Neutrophil (primary cell): ENCODE data around the gene POMGNT1.

ENCODE experiments used
- H3K27ac ChIP-seq: fragments of 200-600 bp; sonication (generic); 2 replicates; pipeline ENCODE4 v1.5.1; 2016; ENCODE audit warnings: mild to moderate bottlenecking, moderate library complexity
- H3K27me3 ChIP-seq: fragments of 200-600 bp; sonication (generic); 2 replicates; pipeline ENCODE4 v1.6.0; 2016; ENCODE audit warnings: mild to moderate bottlenecking
- H3K36me3 ChIP-seq: fragments of 200-600 bp; sonication (generic); 2 replicates; pipeline ENCODE4 v1.5.1; 2017
- H3K4me1 ChIP-seq, 2 experiments: fragments of 200-600 bp in 1 of 2; sonication (generic) in 1 of 2; 1 replicate in 1 of 2; 2 replicates in 1 of 2; pipeline versions ENCODE4 v1.5.1 to v1.6.1; 2013 to 2016; ENCODE audit warnings: low read depth in 1 of 2, low read length in 1 of 2, mild to moderate bottlenecking in 1 of 2, moderate library complexity in 1 of 2; ENCODE audit not compliant: control insufficient read depth in 1 of 2, insufficient read depth in 1 of 2
- H3K4me3 ChIP-seq, 2 experiments: fragments of 200-600 bp in 1 of 2; sonication (generic) in 1 of 2; 1 replicate in 1 of 2; 2 replicates in 1 of 2; pipeline ENCODE4 v1.5.1; 2013 to 2016; ENCODE audit warnings: low read depth in 1 of 2, low read length in 1 of 2, mild to moderate bottlenecking in 1 of 2, moderate library complexity in 1 of 2
- H3K9me3 ChIP-seq: fragments of 200-600 bp; sonication (generic); 2 replicates; pipeline ENCODE4 v1.5.1; 2016
- TF ChIP-seq, protein P1 (sequence below): fragments of 200-600 bp; sonication (generic); IDR thresholded peaks from 2 replicates; pipeline ENCODE4 v1.5.1; 2016; ENCODE audit warnings: antibody characterized with exemption

The POMGNT1 gene

DNA sequence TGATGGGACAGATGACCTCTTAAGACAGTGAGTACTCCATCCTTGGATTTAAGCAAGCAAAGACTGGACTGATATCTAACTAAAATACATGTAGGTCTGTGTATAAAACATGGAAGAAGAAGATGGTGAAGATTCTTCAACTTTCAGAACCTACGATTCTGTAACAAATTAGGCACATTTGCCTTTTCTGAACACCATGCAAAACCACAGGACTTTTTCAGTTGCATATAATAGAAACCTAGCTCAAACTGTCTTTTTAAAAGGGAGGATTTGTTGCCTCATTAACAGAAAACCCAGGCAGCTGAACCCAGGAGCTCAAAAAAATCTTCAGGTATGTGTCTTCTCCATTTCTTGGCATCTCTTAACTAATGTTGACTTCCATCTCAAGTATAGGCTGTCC lies 38.0 kb downstream of the POMGNT1 start:
- Histone ChIP-seq H3K36me3 (no peaks in the 10 kb centered on the region), H3K4me1 (no peaks in the 10 kb centered on the region), H3K27me3 (peaks cover 22% of the 10 kb centered on the region), H3K27ac (no peak overlapping the region), H3K4me3 (no peak overlapping the region), H3K9me3 (no peaks in the 10 kb centered on the region)
- TF ChIP-seq, protein P1, sequence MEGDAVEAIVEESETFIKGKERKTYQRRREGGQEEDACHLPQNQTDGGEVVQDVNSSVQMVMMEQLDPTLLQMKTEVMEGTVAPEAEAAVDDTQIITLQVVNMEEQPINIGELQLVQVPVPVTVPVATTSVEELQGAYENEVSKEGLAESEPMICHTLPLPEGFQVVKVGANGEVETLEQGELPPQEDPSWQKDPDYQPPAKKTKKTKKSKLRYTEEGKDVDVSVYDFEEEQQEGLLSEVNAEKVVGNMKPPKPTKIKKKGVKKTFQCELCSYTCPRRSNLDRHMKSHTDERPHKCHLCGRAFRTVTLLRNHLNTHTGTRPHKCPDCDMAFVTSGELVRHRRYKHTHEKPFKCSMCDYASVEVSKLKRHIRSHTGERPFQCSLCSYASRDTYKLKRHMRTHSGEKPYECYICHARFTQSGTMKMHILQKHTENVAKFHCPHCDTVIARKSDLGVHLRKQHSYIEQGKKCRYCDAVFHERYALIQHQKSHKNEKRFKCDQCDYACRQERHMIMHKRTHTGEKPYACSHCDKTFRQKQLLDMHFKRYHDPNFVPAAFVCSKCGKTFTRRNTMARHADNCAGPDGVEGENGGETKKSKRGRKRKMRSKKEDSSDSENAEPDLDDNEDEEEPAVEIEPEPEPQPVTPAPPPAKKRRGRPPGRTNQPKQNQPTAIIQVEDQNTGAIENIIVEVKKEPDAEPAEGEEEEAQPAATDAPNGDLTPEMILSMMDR, result no peak

GRCh38 chr1:46159516-46159915 lies 38.7 kb downstream of the POMGNT1 start:
- Histone ChIP-seq H3K9me3 (no peaks in the 10 kb centered on the region), H3K4me1 (no peaks in the 10 kb centered on the region), H3K27me3 (peaks cover 15% of the 10 kb centered on the region), H3K36me3 (no peaks in the 10 kb centered on the region), H3K4me3 (no peak overlapping the region), H3K27ac (no peak overlapping the region)
- TF ChIP-seq, protein P1, result no peak

DNA sequence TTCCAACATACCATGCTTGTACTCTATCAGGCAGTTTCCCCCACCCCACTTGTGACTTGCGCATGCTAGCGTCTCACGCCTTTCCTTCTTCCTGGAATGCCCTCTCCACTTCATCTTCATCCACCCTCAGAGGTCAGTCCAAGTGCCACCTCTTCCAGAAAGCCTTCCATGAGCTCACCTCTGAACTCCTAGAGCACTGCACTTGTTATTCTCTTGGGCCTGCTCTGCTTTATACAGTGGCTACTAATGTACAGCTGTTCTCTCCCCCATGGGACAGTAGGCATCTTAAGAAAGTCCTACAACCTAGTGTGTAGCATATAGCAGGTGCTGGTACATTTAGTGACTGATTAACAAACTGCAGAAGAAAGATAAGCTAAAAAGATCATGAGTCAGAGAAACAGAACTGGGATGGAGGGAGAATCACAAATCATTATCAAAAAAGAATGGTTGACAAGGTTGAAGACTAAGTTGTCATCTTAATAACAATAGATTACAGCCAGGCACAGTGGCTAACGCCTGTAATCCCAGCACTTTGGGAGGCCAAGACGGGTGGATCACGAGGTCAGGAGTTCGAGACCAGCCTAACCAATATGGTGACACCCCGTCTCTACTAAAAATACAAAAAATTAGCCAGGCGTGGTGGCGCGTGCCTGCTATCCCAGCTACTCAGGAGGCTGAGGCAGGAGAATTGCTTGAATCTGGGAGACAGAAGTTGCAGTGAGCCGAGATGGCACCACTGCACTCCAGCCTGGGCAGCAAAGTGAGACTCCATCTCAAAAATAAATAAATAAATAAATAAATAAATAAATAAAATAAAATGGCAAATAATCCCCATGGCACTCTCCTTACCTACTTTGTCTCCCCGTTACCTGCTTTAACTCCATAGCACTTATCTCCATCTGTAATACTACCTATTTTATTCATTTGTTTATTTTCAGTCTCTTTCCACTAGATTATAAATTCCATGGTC lies 39.6 kb downstream of the POMGNT1 start:
- TF ChIP-seq, protein P1, result no peak
- Histone ChIP-seq H3K4me3 (no peak overlapping the region), H3K36me3 (no peaks in the 10 kb centered on the region), H3K27ac (no peak overlapping the region), H3K4me1 (no peaks in the 10 kb centered on the region), H3K27me3 (peaks cover 10% of the 10 kb centered on the region), H3K9me3 (no peaks in the 10 kb centered on the region)

GRCh38 chr1:46157916-46158311 lies 40.3 kb downstream of the POMGNT1 start:
- Histone ChIP-seq H3K27ac (no peak overlapping the region), H3K4me3 (no peak overlapping the region), H3K4me1 (no peaks in the 10 kb centered on the region), H3K27me3 (peaks cover 9% of the 10 kb centered on the region), H3K9me3 (no peaks in the 10 kb centered on the region), H3K36me3 (no peaks in the 10 kb centered on the region)
- TF ChIP-seq, protein P1, result no peak

DNA sequence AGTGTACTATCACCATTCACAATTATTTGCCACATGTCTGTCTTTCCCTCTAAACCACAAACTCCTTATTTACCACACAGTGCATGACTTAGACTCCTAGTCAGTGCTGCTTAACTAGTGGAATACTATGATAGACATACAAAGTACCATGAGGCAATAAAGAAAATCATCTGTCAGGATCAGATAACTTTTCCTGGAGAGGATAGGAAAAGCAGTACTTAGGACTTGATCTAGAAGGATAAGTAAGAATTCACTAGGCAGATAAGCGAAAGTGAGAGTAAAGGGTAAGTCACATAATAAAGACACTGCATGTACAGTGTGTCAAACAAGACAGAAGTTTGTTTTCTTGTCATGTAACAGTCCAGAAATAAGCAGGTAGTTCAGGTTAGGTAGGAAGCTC lies 44.5 kb downstream of the POMGNT1 start:
- H3K27me3 ChIP-seq, result no peaks in the 10 kb centered on the region
- no peaks in the 10 kb centered on the region for H3K36me3 ChIP-seq
- no peak overlapping the region for H3K27ac ChIP-seq
- no peak overlapping the region for H3K4me3 ChIP-seq
- H3K4me1 ChIP-seq, result no peaks in the 10 kb centered on the region
- no peaks in the 10 kb centered on the region for H3K9me3 ChIP-seq
- TF ChIP-seq, protein P1, result no peak
